HepG2 (cell line): ENCODE results near the gene LDB3.

ENCODE experiments used
- GTF2F1 ChIP-seq: fragments of 150-350 bp; IDR thresholded peaks from 2 replicates; pipeline ENCODE4 v1.6.1; 2014; ENCODE audit warnings: low read length
- KAT2B ChIP-seq: fragments of 150-350 bp; IDR thresholded peaks from 2 replicates; pipeline ENCODE4 v1.6.1; 2014; ENCODE audit warnings: low read depth, low read length, borderline replicate concordance
- MAX ChIP-seq: IDR thresholded peaks from 2 replicates; pipeline ENCODE4 v1.6.1; 2012; ENCODE audit warnings: inconsistent platforms
- MXI1 ChIP-seq: IDR thresholded peaks from 3 replicates; pipeline ENCODE4 v1.6.1; 2012; ENCODE audit warnings: low read depth, low read length, inconsistent platforms, borderline replicate concordance
- PHF8 ChIP-seq: sonication (generic); formaldehyde crosslinking; IDR thresholded peaks from 2 replicates; pipeline ENCODE4 v1.5.0; 2020; ENCODE audit warnings: missing genetic modification reagents
- POLR2A ChIP-seq, 2 experiments: IDR thresholded peaks; 2 replicates each; pipeline ENCODE4 v1.6.1; 2011; ENCODE audit warnings: low read depth in 2 of 2, low read length in 2 of 2, mild to moderate bottlenecking in 1 of 2, moderate library complexity in 1 of 2; ENCODE audit not compliant: insufficient read depth in 1 of 2
- ZNF607 ChIP-seq: sonication (generic); formaldehyde crosslinking; IDR thresholded peaks from 2 replicates; pipeline ENCODE4 v1.5.1; 2020; ENCODE audit warnings: missing genetic modification reagents, mild to moderate bottlenecking, borderline replicate concordance

GRCh38 chr10:86665218-86665607 is 3.1 kb upstream of the LDB3 start:
- TF ChIP-seq MAX (no peak), MXI1 (no peak), POLR2A (IDR thresholded peaks at IDR 0.05; ENCODE audit: insufficient read depth in 1 of 2, low read depth in 2 of 2, low read length in 2 of 2) (no peak), PHF8 (no peak), GTF2F1 (no peak), KAT2B (no peak), ZNF607 (CRISPR knock-in tag) (no peak)
